Stimulated activated CD8-positive, alpha-beta memory T cell treated with anti-CD3 and anti-CD28 coated beads, Interleukin-7, amount 100 ng/mL, for 1 hour (primary cell): ENCODE measurements around the gene MCM3AP.

ENCODE experiments used
- DNase-seq, 2 donors: peaks; one replicate each; pipeline ENCODE4 v3.0.0-alpha.2; 2020; ENCODE audit warnings: low read depth in 2 of 2

Gene MCM3AP

GRCh38 chr21:46273341-46273740 is 12.1 kb downstream of the MCM3AP start:
- no peak for DNase-seq

GRCh38 chr21:46269466-46269865 is 15.9 kb downstream of the MCM3AP start:
- no peak for DNase-seq

GRCh38 chr21:46268371-46268770 is 17.0 kb downstream of the MCM3AP start:
- DNase-seq = no peak

GRCh38 chr21:46266946-46267345 is 18.5 kb downstream of the MCM3AP start:
- DNase-seq = no peak

- no peak for DNase-seq
These were observed 19.5 kb downstream of the MCM3AP start for GRCh38 chr21:46265736-46266525.

GRCh38 chr21:46264690-46265144 is 20.7 kb downstream of the MCM3AP start:
- no peak for DNase-seq

- no peak for DNase-seq
These were observed 21.2 kb downstream of the MCM3AP start for GRCh38 chr21:46264046-46264689.

GRCh38 chr21:46256501-46256994 is 28.9 kb downstream of the MCM3AP start:
- no peak for DNase-seq

- no peak for DNase-seq
These were observed 29.6 kb downstream of the MCM3AP start for GRCh38 chr21:46255758-46256337.

- DNase-seq = no peak
These were observed 30.2 kb downstream of the MCM3AP start for GRCh38 chr21:46255166-46255565.

- DNase-seq = no peak
These were observed 31.0 kb downstream of the MCM3AP start for GRCh38 chr21:46254208-46254975.

- DNase-seq = no peak
These were observed 31.7 kb downstream of the MCM3AP start for GRCh38 chr21:46253610-46254124.

GRCh38 chr21:46252840-46253239 is 32.6 kb downstream of the MCM3AP start:
- DNase-seq = no peak

GRCh38 chr21:46250146-46250725 is 35.2 kb downstream of the MCM3AP start:
- no peak for DNase-seq

GRCh38 chr21:46248827-46249226 is 36.6 kb downstream of the MCM3AP start:
- no peak for DNase-seq

- DNase-seq = no peak
These were observed 37.0 kb downstream of the MCM3AP start for GRCh38 chr21:46248422-46248782.

GRCh38 chr21:46247699-46248421 is 37.6 kb downstream of the MCM3AP start:
- no peak for DNase-seq

GRCh38 chr21:46246345-46246744 is 39.1 kb downstream of the MCM3AP start:
- DNase-seq = no peak

GRCh38 chr21:46245213-46245915 is 40.0 kb downstream of the MCM3AP start:
- no peak for DNase-seq

GRCh38 chr21:46244602-46245001 is 40.8 kb downstream of the MCM3AP start:
- no peak for DNase-seq
